ENCODE results near the gene STARD13.

STARD13 gene

GRCh38 chr13:33274264-33274663 lies 11.3 kb downstream of the STARD13 start:
- TF ChIP-seq CTCF (IDR thresholded peaks at IDR 0.05) = no peak

- TF ChIP-seq CTCF (IDR thresholded peaks at IDR 0.05) = no peak
These were observed 12.9 kb downstream of the STARD13 start for GRCh38 chr13:33272531-33273124.

- no peak for TF ChIP-seq CTCF (IDR thresholded peaks at IDR 0.05)
These were observed 13.8 kb downstream of the STARD13 start for GRCh38 chr13:33271759-33272158.

GRCh38 chr13:33270895-33271538 lies 14.5 kb downstream of the STARD13 start:
- no peak for TF ChIP-seq CTCF (IDR thresholded peaks at IDR 0.05)

GRCh38 chr13:33265607-33266006 lies 19.9 kb downstream of the STARD13 start:
- no peak for TF ChIP-seq CTCF (IDR thresholded peaks at IDR 0.05)

- TF ChIP-seq CTCF (IDR thresholded peaks at IDR 0.05) = no peak
These were observed 20.4 kb downstream of the STARD13 start for GRCh38 chr13:33265133-33265532.

- TF ChIP-seq CTCF (IDR thresholded peaks at IDR 0.05) = no peak
These were observed 21.0 kb downstream of the STARD13 start for GRCh38 chr13:33264620-33264978.
